ENCODE data around the gene CYREN.

DNA sequence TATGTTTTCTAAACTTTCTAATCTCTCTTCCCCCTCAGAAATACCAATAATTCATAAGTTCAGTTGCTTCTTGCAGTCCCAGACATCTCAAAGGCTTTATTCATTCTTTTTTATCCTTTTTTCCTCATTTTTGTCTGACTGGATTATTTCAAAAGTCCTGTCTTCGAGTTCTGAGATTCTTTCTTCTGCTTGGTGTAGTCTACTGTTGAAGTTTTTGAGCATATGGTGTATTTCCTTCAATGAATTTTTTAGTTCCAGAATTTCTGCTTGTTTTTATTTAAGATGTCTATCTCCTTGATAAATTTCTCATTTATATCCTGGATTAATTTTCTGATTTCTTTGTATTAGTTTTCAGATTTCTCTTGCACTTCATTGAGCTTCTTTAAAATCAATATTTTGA is 14.2 kb downstream of the CYREN start:
- TF ChIP-seq ZNF274 (CRISPR knock-in tag; IDR thresholded peaks at IDR 0.05) (no peak), ZNF616 (CRISPR knock-in tag; IDR thresholded peaks at IDR 0.05; ENCODE audit: low read depth) (no peak), SP2 (CRISPR knock-in tag; IDR thresholded peaks at IDR 0.05) (no peak), CEBPB (IDR thresholded peaks at IDR 0.05; ENCODE audit: borderline replicate concordance, low read depth, low read length) (no peak), SP140L (CRISPR knock-in tag; IDR thresholded peaks at IDR 0.05; ENCODE audit: borderline replicate concordance) (no peak), ZNF7 (CRISPR knock-in tag; IDR thresholded peaks at IDR 0.05) (no peak), EP300 (IDR thresholded peaks at IDR 0.05; ENCODE audit: low read depth in 2 of 2, low read length in 2 of 2) (no peak), EP300 (CRISPR knock-in tag; IDR thresholded peaks at IDR 0.05; ENCODE audit: borderline replicate concordance) (no peak), XRCC5 (optimal IDR thresholded peaks at IDR 0.05; ENCODE audit: low read length) (no peak), ZNF598 (CRISPR knock-in tag; IDR thresholded peaks at IDR 0.05; ENCODE audit: borderline replicate concordance) (no peak), POLR2A (IDR thresholded peaks at IDR 0.05; ENCODE audit: insufficient read depth in 1 of 2, low read depth in 2 of 2, low read length in 2 of 2) (no peak)
- TF ChIP-seq, protein P1, sequence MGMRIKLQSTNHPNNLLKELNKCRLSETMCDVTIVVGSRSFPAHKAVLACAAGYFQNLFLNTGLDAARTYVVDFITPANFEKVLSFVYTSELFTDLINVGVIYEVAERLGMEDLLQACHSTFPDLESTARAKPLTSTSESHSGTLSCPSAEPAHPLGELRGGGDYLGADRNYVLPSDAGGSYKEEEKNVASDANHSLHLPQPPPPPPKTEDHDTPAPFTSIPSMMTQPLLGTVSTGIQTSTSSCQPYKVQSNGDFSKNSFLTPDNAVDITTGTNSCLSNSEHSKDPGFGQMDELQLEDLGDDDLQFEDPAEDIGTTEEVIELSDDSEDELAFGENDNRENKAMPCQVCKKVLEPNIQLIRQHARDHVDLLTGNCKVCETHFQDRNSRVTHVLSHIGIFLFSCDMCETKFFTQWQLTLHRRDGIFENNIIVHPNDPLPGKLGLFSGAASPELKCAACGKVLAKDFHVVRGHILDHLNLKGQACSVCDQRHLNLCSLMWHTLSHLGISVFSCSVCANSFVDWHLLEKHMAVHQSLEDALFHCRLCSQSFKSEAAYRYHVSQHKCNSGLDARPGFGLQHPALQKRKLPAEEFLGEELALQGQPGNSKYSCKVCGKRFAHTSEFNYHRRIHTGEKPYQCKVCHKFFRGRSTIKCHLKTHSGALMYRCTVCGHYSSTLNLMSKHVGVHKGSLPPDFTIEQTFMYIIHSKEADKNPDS (CRISPR knock-in tag; IDR thresholded peaks at IDR 0.05) = no peak
- TF ChIP-seq, protein P2, sequence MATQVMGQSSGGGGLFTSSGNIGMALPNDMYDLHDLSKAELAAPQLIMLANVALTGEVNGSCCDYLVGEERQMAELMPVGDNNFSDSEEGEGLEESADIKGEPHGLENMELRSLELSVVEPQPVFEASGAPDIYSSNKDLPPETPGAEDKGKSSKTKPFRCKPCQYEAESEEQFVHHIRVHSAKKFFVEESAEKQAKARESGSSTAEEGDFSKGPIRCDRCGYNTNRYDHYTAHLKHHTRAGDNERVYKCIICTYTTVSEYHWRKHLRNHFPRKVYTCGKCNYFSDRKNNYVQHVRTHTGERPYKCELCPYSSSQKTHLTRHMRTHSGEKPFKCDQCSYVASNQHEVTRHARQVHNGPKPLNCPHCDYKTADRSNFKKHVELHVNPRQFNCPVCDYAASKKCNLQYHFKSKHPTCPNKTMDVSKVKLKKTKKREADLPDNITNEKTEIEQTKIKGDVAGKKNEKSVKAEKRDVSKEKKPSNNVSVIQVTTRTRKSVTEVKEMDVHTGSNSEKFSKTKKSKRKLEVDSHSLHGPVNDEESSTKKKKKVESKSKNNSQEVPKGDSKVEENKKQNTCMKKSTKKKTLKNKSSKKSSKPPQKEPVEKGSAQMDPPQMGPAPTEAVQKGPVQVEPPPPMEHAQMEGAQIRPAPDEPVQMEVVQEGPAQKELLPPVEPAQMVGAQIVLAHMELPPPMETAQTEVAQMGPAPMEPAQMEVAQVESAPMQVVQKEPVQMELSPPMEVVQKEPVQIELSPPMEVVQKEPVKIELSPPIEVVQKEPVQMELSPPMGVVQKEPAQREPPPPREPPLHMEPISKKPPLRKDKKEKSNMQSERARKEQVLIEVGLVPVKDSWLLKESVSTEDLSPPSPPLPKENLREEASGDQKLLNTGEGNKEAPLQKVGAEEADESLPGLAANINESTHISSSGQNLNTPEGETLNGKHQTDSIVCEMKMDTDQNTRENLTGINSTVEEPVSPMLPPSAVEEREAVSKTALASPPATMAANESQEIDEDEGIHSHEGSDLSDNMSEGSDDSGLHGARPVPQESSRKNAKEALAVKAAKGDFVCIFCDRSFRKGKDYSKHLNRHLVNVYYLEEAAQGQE (IDR thresholded peaks at IDR 0.05; ENCODE audit: borderline replicate concordance in 1 of 2, low read depth in 1 of 2, low read length in 2 of 2) = no peak
- TF ChIP-seq, protein P3, sequence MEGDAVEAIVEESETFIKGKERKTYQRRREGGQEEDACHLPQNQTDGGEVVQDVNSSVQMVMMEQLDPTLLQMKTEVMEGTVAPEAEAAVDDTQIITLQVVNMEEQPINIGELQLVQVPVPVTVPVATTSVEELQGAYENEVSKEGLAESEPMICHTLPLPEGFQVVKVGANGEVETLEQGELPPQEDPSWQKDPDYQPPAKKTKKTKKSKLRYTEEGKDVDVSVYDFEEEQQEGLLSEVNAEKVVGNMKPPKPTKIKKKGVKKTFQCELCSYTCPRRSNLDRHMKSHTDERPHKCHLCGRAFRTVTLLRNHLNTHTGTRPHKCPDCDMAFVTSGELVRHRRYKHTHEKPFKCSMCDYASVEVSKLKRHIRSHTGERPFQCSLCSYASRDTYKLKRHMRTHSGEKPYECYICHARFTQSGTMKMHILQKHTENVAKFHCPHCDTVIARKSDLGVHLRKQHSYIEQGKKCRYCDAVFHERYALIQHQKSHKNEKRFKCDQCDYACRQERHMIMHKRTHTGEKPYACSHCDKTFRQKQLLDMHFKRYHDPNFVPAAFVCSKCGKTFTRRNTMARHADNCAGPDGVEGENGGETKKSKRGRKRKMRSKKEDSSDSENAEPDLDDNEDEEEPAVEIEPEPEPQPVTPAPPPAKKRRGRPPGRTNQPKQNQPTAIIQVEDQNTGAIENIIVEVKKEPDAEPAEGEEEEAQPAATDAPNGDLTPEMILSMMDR (CRISPR knock-in tag; IDR thresholded peaks at IDR 0.05) = no peak
- TF ChIP-seq, protein P4, sequence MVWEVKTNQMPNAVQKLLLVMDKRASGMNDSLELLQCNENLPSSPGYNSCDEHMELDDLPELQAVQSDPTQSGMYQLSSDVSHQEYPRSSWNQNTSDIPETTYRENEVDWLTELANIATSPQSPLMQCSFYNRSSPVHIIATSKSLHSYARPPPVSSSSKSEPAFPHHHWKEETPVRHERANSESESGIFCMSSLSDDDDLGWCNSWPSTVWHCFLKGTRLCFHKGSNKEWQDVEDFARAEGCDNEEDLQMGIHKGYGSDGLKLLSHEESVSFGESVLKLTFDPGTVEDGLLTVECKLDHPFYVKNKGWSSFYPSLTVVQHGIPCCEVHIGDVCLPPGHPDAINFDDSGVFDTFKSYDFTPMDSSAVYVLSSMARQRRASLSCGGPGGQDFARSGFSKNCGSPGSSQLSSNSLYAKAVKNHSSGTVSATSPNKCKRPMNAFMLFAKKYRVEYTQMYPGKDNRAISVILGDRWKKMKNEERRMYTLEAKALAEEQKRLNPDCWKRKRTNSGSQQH (CRISPR knock-in tag; IDR thresholded peaks at IDR 0.05; ENCODE audit: low read depth) = no peak
